ENCODE data around the gene CLASRP. TPM values are rescaled to one million over a fixed set of nuclear protein-coding genes. Genes with fewer than 3 reads are reported as not detected.
"Not testable (repeated sequence)": the region's sequence is repeated elsewhere in the genome, so short reads cannot be mapped to it uniquely, and the experiment has no call there.

CLASRP gene
- total RNA-seq, 2 experiments from 2014 or later: 106 to 113 TPM

DNA sequence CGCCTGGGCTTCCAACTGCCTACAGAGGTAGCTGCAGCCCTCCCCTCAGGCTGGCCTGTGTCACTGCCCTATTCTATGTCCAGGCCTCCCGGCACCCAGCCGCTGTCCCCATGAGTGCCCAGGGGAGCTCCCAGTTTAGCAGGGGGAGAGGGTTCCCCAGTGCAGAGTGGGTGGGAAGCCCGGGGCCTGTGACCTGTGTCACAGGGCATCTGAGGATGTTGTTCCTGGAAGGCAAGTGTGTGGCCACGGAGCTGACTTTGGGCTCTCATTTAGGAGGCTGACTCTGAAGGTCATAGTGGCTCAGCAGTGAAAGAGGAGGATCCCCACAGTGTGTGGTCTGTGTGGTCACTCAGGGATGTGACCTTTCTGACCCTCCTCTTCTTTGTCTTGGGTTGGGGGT lies 79.3 kb downstream of the CLASRP start:
- intact Hi-C loops (cut with micrococcal nuclease): loop anchor here (5.0 kb wide), 1 partner anchor 41 kb away; the partner anchor contains the start of genes GEMIN7 and ZNF296
- Mint-ChIP-seq H3K27ac (no peak overlapping the region), H3K4me1 (ENCODE audit: low read depth) (peaks cover 66% of the 10 kb centered on the region), H3K36me3 (ENCODE audit: low read depth) (no peaks in the 10 kb centered on the region), H3K4me3 (no peak overlapping the region), H3K9me3 (no peaks in the 10 kb centered on the region), H3K27me3 (ENCODE audit: low read depth) (no peaks in the 10 kb centered on the region)
- CTCF ChIA-PET: interaction anchor here (0.7 to 1.2 kb wide), 5 partner anchors 15 to 80 kb away, joined by 3 to 5 read pairs (median 3); partner anchors contain the start of genes CLASRP and PPP1R37
- no peak for DNase-seq

- H3K27ac Mint-ChIP-seq; H3K4me3 Mint-ChIP-seq; H3K36me3 Mint-ChIP-seq (ENCODE audit: low read depth); H3K9me3 Mint-ChIP-seq; H3K27me3 Mint-ChIP-seq (ENCODE audit: low read depth): not testable (repeated sequence)
- intact Hi-C loops (cut with micrococcal nuclease): loop anchor here (5.0 kb wide), 1 partner anchor 41 kb away; the partner anchor contains the start of genes GEMIN7 and ZNF296
- DNase-seq: peak; percentile 21
- CTCF ChIA-PET: interaction anchor here (0.7 to 0.9 kb wide), 3 partner anchors 26 to 80 kb away, joined by 3 read pairs; partner anchors contain the start of genes CLASRP and PPP1R37
- H3K4me1 Mint-ChIP-seq (ENCODE audit: low read depth): peaks cover 66% of the 10 kb centered on the region
Measured at GRCh38 chr19:45118591-45119355, 79.9 kb downstream of the CLASRP start.

- DNase-seq: no peak
- Mint-ChIP-seq H3K36me3 (ENCODE audit: low read depth) (no peaks in the 10 kb centered on the region), H3K27ac (no peak overlapping the region), H3K27me3 (ENCODE audit: low read depth) (no peaks in the 10 kb centered on the region), H3K4me3 (no peak overlapping the region), H3K4me1 (ENCODE audit: low read depth) (peaks cover 66% of the 10 kb centered on the region), H3K9me3 (no peaks in the 10 kb centered on the region)
- intact Hi-C loops (cut with micrococcal nuclease): loop anchor here (5.0 kb wide), 1 partner anchor 42 kb away; the partner anchor contains the start of genes GEMIN7 and ZNF296
- CTCF ChIA-PET: no interaction called here
Measured at GRCh38 chr19:45119582-45119981, 80.7 kb downstream of the CLASRP start.

Other genes with a start within 250 kb of the CLASRP start
- not detected for gene BCAM, start 229.9 kb upstream of the CLASRP start, total RNA-seq
- 1 to 10 TPM in 1 of 2 experiments, under 1 TPM in 1; 0.88 to 1.1 TPM for gene NECTIN2, start 192.7 kb upstream of the CLASRP start, total RNA-seq
- 10 to 100 TPM; 72.6 to 75.0 TPM for gene TOMM40, start 147.8 kb upstream of the CLASRP start, total RNA-seq
- 1 to 10 TPM in 1 of 2 experiments, under 1 TPM in 1; 0.72 to 1.1 TPM for gene APOE, start 133.2 kb upstream of the CLASRP start, total RNA-seq
- gene APOC1, start 124.4 kb upstream of the CLASRP start, total RNA-seq: 1 to 10 TPM; 1.2 to 1.3 TPM
- not detected for gene APOC4, start 96.8 kb upstream of the CLASRP start, total RNA-seq
- gene APOC2, start 93.0 kb upstream of the CLASRP start, total RNA-seq: not detected
- gene CLPTM1, start 83.7 kb upstream of the CLASRP start, total RNA-seq: 10 to 100 TPM; 32.4 to 34.6 TPM
- gene RELB, start 37.6 kb upstream of the CLASRP start, total RNA-seq: 10 to 100 TPM; 55.4 to 57.3 TPM
- gene ZNF296, start 37.4 kb downstream of the CLASRP start, total RNA-seq: 1 to 10 TPM; 1.1 to 1.4 TPM
- 10 to 100 TPM; 14.7 to 15.4 TPM for gene GEMIN7, start 40.2 kb downstream of the CLASRP start, total RNA-seq
- 10 to 100 TPM; 10.2 to 10.3 TPM for gene PPP1R37, start 54.1 kb downstream of the CLASRP start, total RNA-seq
- gene NKPD1, start 121.9 kb downstream of the CLASRP start, total RNA-seq: under 1 TPM in 1 of 2 experiments, not detected in 1; 0.17 TPM
- gene TRAPPC6A, start 139.2 kb downstream of the CLASRP start, total RNA-seq: 10 to 100 TPM; 28.1 to 28.4 TPM
- gene BLOC1S3, start 139.7 kb downstream of the CLASRP start, total RNA-seq: 1 to 10 TPM; 5.1 to 6.5 TPM
- not detected for gene EXOC3L2, start 206.4 kb downstream of the CLASRP start, total RNA-seq
- 10 to 100 TPM; 13.0 to 15.7 TPM for gene MARK4, start 212.2 kb downstream of the CLASRP start, total RNA-seq

Data from activated naive CD4-positive, alpha-beta T cell treated with anti-CD3 and anti-CD28 coated beads for 36 hours (primary cell).